DOHH2 (cell line): Measurements from ENCODE around the gene OXNAD1.
A peak's percentile ranks its signal among the peaks of the same experiment; 100 is the strongest.

Experiments used
- H3F3A ChIP-seq: fragments of 200-600 bp; sonication (generic), shearing (Covaris generic); 2 replicates; pipeline ENCODE4 v1.6.0; 2016; ENCODE audit warnings: antibody characterized with exemption, mild to moderate bottlenecking; ENCODE audit not compliant: control insufficient read depth, insufficient read depth
- H3K27ac ChIP-seq: fragments of 200-600 bp; sonication (generic); 2 replicates; pipeline ENCODE4 v1.5.1; 2014; ENCODE audit warnings: low read depth, mild to moderate bottlenecking, low read length, moderate library complexity
- H3K27me3 ChIP-seq: fragments of 200-600 bp; sonication (generic); 2 replicates; pipeline ENCODE4 v1.6.1; 2014; ENCODE audit warnings: mild to moderate bottlenecking, low read length, mixed read lengths; ENCODE audit not compliant: control insufficient read depth
- H3K36me3 ChIP-seq: fragments of 200-600 bp; sonication (generic); 2 replicates; pipeline ENCODE4 v1.6.1; 2014; ENCODE audit warnings: mild to moderate bottlenecking, low read length, moderate library complexity, mixed read lengths; ENCODE audit not compliant: control insufficient read depth
- H3K4me1 ChIP-seq: fragments of 200-600 bp; sonication (generic); 2 replicates; pipeline ENCODE4 v1.6.1; 2014; ENCODE audit warnings: mild to moderate bottlenecking, low read length, mixed read lengths; ENCODE audit not compliant: control insufficient read depth
- H3K4me2 ChIP-seq: fragments of 200-600 bp; sonication (generic); 2 replicates; pipeline ENCODE4 v1.6.0; 2014; ENCODE audit warnings: mild to moderate bottlenecking, low read length, moderate library complexity
- H3K4me3 ChIP-seq: fragments of 200-600 bp; sonication (generic); 2 replicates; pipeline ENCODE4 v1.5.1; 2014; ENCODE audit warnings: mild to moderate bottlenecking, low read length, mixed read lengths
- H3K79me2 ChIP-seq: fragments of 200-600 bp; sonication (generic); 2 replicates; pipeline ENCODE4 v1.6.1; 2014; ENCODE audit warnings: mild to moderate bottlenecking, low read length, mixed read lengths; ENCODE audit not compliant: control insufficient read depth
- H3K9me2 ChIP-seq: fragments of 200-600 bp; sonication (generic); replicated peaks from 2 replicates; pipeline ENCODE4 v1.6.1; 2014; ENCODE audit warnings: mild to moderate bottlenecking, low read length, mixed read lengths; ENCODE audit not compliant: control insufficient read depth
- H3K9me3 ChIP-seq: fragments of 200-600 bp; sonication (generic); 2 replicates; pipeline ENCODE4 v1.6.1; 2014; ENCODE audit warnings: antibody characterized with exemption, low read length, mixed read lengths; ENCODE audit not compliant: control insufficient read depth, insufficient read depth
- H4K20me1 ChIP-seq: fragments of 200-600 bp; sonication (generic); 2 replicates; pipeline ENCODE4 v1.6.0; 2014; ENCODE audit warnings: low read depth, mild to moderate bottlenecking, antibody characterized with exemption, low read length, moderate library complexity; ENCODE audit not compliant: control insufficient read depth, insufficient read depth
- EZH2phosphoT487 ChIP-seq: fragments of 200-600 bp; sonication (generic); IDR thresholded peaks from 2 replicates; pipeline ENCODE4 v1.6.1; 2017; ENCODE audit warnings: borderline replicate concordance, mild to moderate bottlenecking, antibody characterized with exemption, low read length, moderate library complexity, mixed read lengths
- TF ChIP-seq, protein P1 (sequence below): fragments of 200-600 bp; sonication (generic); IDR thresholded peaks from one replicate; pipeline ENCODE4 v1.5.1; 2014; ENCODE audit warnings: antibody characterized with exemption, mild to moderate bottlenecking, low read depth, low read length; ENCODE audit not compliant: poor library complexity, severe bottlenecking

The OXNAD1 gene

GRCh38 chr3:16252243-16252978 is 12.6 kb upstream of the OXNAD1 start:
- no peak for TF ChIP-seq EZH2phosphoT487
- TF ChIP-seq, protein P1, sequence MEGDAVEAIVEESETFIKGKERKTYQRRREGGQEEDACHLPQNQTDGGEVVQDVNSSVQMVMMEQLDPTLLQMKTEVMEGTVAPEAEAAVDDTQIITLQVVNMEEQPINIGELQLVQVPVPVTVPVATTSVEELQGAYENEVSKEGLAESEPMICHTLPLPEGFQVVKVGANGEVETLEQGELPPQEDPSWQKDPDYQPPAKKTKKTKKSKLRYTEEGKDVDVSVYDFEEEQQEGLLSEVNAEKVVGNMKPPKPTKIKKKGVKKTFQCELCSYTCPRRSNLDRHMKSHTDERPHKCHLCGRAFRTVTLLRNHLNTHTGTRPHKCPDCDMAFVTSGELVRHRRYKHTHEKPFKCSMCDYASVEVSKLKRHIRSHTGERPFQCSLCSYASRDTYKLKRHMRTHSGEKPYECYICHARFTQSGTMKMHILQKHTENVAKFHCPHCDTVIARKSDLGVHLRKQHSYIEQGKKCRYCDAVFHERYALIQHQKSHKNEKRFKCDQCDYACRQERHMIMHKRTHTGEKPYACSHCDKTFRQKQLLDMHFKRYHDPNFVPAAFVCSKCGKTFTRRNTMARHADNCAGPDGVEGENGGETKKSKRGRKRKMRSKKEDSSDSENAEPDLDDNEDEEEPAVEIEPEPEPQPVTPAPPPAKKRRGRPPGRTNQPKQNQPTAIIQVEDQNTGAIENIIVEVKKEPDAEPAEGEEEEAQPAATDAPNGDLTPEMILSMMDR: no peak
- H3K9me2 ChIP-seq: no peaks in the 10 kb centered on the region
- H4K20me1 ChIP-seq: no peaks in the 10 kb centered on the region
- H3K27me3 ChIP-seq: peaks cover 13% of the 10 kb centered on the region
- H3F3A ChIP-seq: no peaks in the 10 kb centered on the region
- H3K4me3 ChIP-seq: peak overlapping the region; percentile 31
- H3K4me1 ChIP-seq: peaks cover 24% of the 10 kb centered on the region
- no peaks in the 10 kb centered on the region for H3K79me2 ChIP-seq
- H3K9me3 ChIP-seq: no peaks in the 10 kb centered on the region
- H3K27ac ChIP-seq: no peak overlapping the region
- peak overlapping the region; percentile 51 for H3K4me2 ChIP-seq
- no peaks in the 10 kb centered on the region for H3K36me3 ChIP-seq

DNA sequence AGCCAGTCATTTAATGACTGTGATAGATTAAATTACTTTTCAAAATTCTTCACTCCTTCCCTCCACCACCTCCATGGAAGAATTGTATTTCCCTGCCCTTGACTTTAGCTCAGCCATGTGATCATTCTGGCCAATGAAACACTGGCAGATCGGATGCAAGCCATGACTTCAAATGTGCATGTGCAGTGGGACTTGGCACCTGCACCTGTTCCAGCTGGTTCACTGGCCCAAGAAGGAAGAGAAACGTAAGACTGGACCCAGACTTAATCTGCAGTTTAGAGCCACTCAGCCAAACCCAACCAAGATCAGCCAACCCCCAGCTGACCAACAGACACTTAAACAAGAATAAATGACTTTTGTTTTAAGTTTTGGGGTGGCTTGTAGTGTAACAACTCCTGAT is 12.0 kb upstream of the OXNAD1 start:
- peaks cover 21% of the 10 kb centered on the region for H3K4me1 ChIP-seq
- TF ChIP-seq EZH2phosphoT487: no peak
- TF ChIP-seq, protein P1: no peak
- H3K27ac ChIP-seq: no peak overlapping the region
- peaks cover 9% of the 10 kb centered on the region; the same call in 1 of the 2 replicates for H3K27me3 ChIP-seq
- H4K20me1 ChIP-seq: no peaks in the 10 kb centered on the region
- no peaks in the 10 kb centered on the region for H3K79me2 ChIP-seq
- H3K36me3 ChIP-seq: no peaks in the 10 kb centered on the region
- H3K4me3 ChIP-seq: peak overlapping the region; percentile 31
- H3K9me2 ChIP-seq: no peaks in the 10 kb centered on the region
- no peaks in the 10 kb centered on the region for H3F3A ChIP-seq
- no peaks in the 10 kb centered on the region for H3K9me3 ChIP-seq
- H3K4me2 ChIP-seq: peak overlapping the region; percentile 51

GRCh38 chr3:16253601-16254000 is 11.4 kb upstream of the OXNAD1 start:
- Histone ChIP-seq H3K79me2 (no peaks in the 10 kb centered on the region), H3F3A (no peaks in the 10 kb centered on the region), H3K9me3 (no peaks in the 10 kb centered on the region), H3K4me1 (peaks cover 21% of the 10 kb centered on the region), H3K36me3 (no peaks in the 10 kb centered on the region), H3K9me2 (no peaks in the 10 kb centered on the region), H3K27me3 (peaks cover 9% of the 10 kb centered on the region; the same call in 1 of the 2 replicates), H4K20me1 (no peaks in the 10 kb centered on the region), H3K4me2 (no peak overlapping the region; the same call in 1 of the 2 replicates), H3K4me3 (no peak overlapping the region), H3K27ac (no peak overlapping the region)
- TF ChIP-seq, protein P1: no peak
- no peak for TF ChIP-seq EZH2phosphoT487
